SU-DHL-6 (cell line): ENCODE results near the gene NKD1.

ENCODE experiments used
- CTCF ChIP-seq: fragments of 200-600 bp; sonication (generic); IDR thresholded peaks from one replicate; pipeline ENCODE4 v1.5.1; 2017; ENCODE audit warnings: antibody characterized with exemption, mild to moderate bottlenecking, low read length, moderate library complexity; ENCODE audit not compliant: insufficient read depth, poor library complexity, severe bottlenecking
- EZH2phosphoT487 ChIP-seq: fragments of 200-600 bp; sonication (generic), shearing (Covaris generic); conservative IDR thresholded peaks from 2 replicates; pipeline ENCODE4 v1.6.1; 2018; ENCODE audit warnings: mild to moderate bottlenecking, antibody characterized with exemption, low read length, moderate library complexity, mixed read lengths

DNA sequence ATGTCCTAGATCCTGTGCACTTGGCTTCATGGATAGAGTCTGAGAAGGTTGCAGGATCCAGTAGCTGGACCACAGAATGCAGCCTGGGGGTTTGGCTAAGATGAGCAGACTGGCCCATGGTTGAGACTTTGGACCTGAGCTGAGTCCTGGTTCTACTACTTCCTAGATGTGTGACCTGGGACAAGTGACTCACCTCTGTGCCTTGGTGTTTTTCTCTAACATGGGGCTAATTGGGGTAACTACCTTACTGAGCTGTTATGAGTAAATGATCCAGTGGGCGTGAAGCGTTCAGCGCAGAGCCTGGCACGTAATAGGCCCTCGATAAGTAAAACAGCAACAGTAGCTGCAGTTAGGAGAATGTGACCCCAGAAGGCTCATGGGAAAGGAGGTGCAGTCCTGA lies 94.2 kb downstream of the NKD1 start:
- TF ChIP-seq CTCF (no peak), EZH2phosphoT487 (no peak)
